HFF-Myc (cell line): Measurements from ENCODE around the gene KMT2C.
A peak's percentile ranks its signal among the peaks of the same experiment; 100 is the strongest.
"Not testable (repeated sequence)": the region's sequence is repeated elsewhere in the genome, so short reads cannot be mapped to it uniquely, and the experiment has no call there.

ENCODE experiments used
- DNase-seq: peaks from one replicate; pipeline ENCODE4 v3.0.0-alpha.2; 2011; ENCODE audit warnings: low read depth; ENCODE audit errors: extremely low read depth
- H3K4me3 ChIP-seq: replicated peaks from 2 replicates; pipeline ENCODE4 v1.5.1; 2011; ENCODE audit warnings: low read depth, mild to moderate bottlenecking, control low read depth, low read length
- TF ChIP-seq, protein P1 (sequence below): IDR thresholded peaks from 2 replicates; pipeline ENCODE4 v1.5.1; 2012; ENCODE audit warnings: mild to moderate bottlenecking, low read depth, low read length, control low read depth; ENCODE audit errors: missing control alignments

KMT2C gene

DNA sequence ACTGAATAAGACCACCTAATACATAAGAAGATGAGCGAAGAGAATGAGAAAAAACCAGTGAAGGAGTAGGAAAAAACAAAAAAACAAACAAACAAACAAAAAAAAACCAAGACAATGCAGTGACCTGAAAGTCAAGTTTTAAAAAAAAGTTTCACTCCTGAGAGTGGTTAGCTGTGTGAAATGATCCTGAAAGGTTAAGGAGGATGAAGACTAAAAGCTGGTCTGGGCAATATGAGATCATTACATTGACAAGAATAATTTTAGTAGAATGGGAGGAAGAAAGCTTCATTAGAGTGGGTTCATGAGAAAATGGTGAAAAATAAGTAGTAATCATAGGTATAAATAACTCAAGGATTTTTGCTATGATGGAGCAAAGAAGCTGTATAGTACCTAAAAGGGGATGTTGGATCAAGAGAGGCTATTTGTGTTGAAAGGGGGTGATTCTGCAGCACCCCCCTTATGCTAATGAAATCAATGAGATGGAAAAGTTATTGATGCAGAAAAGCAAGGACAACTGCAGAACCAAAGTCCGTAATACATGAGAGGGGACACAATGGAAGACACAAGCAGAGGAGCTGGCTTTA, 80.2 kb downstream of the KMT2C start:
- H3K4me3 ChIP-seq = no peak overlapping the region
- DNase-seq = no peak
- TF ChIP-seq, protein P1, sequence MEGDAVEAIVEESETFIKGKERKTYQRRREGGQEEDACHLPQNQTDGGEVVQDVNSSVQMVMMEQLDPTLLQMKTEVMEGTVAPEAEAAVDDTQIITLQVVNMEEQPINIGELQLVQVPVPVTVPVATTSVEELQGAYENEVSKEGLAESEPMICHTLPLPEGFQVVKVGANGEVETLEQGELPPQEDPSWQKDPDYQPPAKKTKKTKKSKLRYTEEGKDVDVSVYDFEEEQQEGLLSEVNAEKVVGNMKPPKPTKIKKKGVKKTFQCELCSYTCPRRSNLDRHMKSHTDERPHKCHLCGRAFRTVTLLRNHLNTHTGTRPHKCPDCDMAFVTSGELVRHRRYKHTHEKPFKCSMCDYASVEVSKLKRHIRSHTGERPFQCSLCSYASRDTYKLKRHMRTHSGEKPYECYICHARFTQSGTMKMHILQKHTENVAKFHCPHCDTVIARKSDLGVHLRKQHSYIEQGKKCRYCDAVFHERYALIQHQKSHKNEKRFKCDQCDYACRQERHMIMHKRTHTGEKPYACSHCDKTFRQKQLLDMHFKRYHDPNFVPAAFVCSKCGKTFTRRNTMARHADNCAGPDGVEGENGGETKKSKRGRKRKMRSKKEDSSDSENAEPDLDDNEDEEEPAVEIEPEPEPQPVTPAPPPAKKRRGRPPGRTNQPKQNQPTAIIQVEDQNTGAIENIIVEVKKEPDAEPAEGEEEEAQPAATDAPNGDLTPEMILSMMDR = no peak

DNA sequence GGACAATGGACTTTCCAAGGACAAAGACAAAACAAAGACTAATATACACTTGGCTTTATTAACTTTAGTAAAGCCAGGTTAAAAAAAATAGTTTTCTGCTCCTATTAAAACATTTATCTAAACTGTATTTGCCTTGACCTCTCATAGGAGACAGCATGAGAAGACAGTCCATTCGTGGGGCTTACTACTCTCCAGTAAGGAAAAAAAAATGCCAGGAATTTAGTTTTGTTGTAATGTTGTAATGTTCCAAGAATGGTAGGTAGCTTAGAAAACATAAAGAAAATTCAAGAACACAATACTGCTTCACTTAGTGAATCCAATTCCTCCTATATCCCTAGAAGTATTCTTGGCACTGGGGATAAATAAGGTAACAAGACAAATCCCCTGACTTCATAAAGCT, 81.7 kb downstream of the KMT2C start:
- no peak for DNase-seq
- H3K4me3 ChIP-seq = no peak overlapping the region
- TF ChIP-seq, protein P1 = no peak

DNA sequence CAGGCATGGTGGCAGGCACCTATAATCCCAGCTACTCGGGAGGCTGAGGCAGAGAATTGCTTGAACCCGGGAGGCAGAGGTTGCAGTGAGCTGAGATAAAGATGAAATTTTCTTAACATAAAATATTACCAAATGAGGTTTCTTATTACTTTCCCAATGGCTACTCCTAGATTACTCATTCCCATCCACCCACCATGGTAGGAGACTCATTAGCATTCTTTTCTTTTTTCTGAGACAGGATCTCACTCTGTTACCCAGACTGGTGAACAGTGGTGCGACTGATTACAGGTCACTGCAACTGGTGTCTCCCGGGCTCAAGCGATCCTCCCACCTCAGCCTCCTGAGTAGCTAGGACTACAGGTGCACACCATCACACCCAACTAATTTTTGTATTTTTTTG, 82.5 kb downstream of the KMT2C start:
- DNase-seq, H3K4me3 ChIP-seq: not testable (repeated sequence)

DNA sequence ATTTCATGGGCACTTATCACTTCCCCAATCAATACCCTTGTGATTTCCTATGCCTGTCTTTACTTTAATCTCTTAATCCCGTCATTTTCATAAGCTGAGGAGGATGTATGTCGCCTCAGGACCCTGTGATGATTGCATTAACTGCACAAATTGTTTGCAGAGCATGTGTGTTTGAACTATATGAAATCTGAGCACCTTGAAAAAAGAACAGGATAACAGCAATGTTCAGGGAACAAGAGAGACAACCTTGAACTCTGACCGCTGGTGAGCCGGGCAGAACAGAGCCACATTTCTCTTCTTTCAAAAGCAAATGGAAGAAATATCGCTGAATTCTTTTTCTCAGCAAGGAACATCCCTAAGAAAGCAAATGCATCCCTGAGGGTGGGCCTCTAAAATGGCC, 84.1 kb downstream of the KMT2C start:
- not testable (repeated sequence) for H3K4me3 ChIP-seq, DNase-seq

DNA sequence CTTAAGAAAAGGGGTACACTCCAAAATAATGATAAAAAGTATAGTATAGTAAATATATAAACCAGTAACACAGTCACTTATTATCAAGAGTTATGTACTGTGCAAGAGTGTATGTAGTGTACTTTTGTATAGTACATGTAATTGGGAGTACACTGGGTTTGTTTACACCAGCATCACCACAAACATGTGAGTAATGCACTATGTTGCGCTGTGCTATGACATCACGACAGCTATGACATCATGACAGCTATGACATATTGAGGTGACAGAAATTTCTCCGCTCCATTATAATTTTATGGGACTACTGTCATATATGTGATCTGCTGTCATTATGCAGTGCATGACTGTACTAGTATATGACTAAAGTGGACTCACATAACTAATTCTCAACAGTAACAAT, 84.6 kb downstream of the KMT2C start:
- peak; percentile 9 for DNase-seq
- no peak overlapping the region for H3K4me3 ChIP-seq
- TF ChIP-seq, protein P1 = no peak

DNA sequence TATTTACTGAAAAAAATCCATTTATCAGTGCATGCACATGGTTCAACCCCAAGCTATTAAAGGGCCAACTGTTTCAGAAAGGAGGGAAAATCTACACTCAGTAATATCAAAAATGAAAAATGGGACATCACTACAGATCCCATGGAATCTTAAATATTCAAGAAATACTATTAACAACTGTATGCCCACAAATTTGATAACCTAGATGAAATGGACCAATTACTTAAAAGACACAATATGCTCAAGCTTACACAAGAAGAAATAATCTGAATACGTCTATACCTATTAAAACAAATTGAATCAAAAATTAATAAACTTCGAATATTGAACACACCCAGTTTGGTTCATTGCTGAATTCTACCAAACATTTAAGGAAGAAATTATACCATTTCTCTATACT, 87.9 kb downstream of the KMT2C start:
- H3K4me3 ChIP-seq = no peak overlapping the region
- TF ChIP-seq, protein P1 = no peak
- no peak for DNase-seq

DNA sequence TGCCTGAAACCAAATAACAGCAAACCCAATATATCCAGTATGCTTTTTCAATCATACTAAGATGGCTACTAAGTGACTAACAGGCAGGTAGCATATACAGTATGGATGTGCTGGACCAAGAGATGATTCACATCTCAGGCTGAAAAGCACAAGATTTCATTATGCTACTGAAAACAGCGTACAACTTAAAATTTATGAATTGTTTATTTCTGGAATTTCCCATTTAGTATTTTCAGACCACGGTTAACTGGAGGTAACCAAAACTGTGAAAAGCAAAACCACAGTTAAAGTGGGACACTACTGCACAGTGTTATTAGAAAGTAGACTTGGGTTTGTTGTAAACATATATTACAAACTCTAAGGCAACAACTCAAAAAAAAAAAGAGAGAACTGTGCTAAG, 91.5 kb downstream of the KMT2C start:
- TF ChIP-seq, protein P1 = no peak
- no peak for DNase-seq
- no peak overlapping the region for H3K4me3 ChIP-seq

DNA sequence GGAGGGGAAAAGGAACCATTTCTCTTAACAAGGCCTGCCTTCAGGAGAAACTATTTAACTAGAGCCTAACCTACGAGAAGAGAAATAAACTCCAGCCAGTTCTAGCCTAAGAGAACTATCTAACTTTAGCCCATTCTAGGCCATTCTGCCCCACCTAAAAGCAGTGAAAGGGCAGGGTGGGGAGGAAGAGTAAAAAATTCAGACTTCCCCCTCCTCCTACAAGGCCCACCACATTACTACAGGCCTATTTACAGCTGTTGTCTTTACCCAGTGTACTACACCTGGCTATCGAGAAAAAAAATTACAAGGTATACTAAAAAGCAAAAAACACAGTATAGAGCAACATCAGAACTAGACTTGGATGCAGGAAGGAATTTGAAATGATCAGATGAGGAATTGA, 93.0 kb downstream of the KMT2C start:
- TF ChIP-seq, protein P1 = no peak
- H3K4me3 ChIP-seq = no peak overlapping the region
- DNase-seq = no peak
